ENCODE results near the gene TM4SF20.
"Not testable (repeated sequence)": the region's sequence is repeated elsewhere in the genome, so short reads cannot be mapped to it uniquely, and the experiment has no call there.

Gene TM4SF20

GRCh38 chr2:227365833-227366232 is 13.3 kb downstream of the TM4SF20 start:
- TF ChIP-seq EZH2phosphoT487 (IDR thresholded peaks at IDR 0.05; ENCODE audit: borderline replicate concordance) (no peak), CTCF (conservative IDR thresholded peaks at IDR 0.05; ENCODE audit: low read length) (no peak)
- Histone ChIP-seq H3K9me3 (ENCODE audit: insufficient read depth, low read depth, low read length) (no peaks in the 10 kb centered on the region), H3K9me2 (replicated peaks; ENCODE audit: low read depth, low read length) (no peaks in the 10 kb centered on the region), H2AFZ (ENCODE audit: low read length) (no peak overlapping the region), H3F3A (ENCODE audit: low read depth) (no peaks in the 10 kb centered on the region), H4K20me1 (ENCODE audit: insufficient read depth, low read length, poor library complexity, severe bottlenecking) (no peaks in the 10 kb centered on the region), H3K9ac (ENCODE audit: low read depth, low read length, poor library complexity, severe bottlenecking) (no peak overlapping the region), H3K79me2 (ENCODE audit: insufficient read depth, low read length) (no peaks in the 10 kb centered on the region), H3K36me3 (ENCODE audit: insufficient read depth, low read length) (no peaks in the 10 kb centered on the region), H3K4me2 (ENCODE audit: low read depth, low read length, poor library complexity, severe bottlenecking) (no peak overlapping the region), H3K4me1 (ENCODE audit: insufficient read depth, low read length, poor library complexity, severe bottlenecking) (no peaks in the 10 kb centered on the region), H3K27me3 (ENCODE audit: insufficient read depth, low read length, poor library complexity, severe bottlenecking) (no peaks in the 10 kb centered on the region), H3K4me3 (ENCODE audit: low read length, poor library complexity, severe bottlenecking) (no peak overlapping the region)

GRCh38 chr2:227364585-227365263 is 14.4 kb downstream of the TM4SF20 start:
- H3K4me2 ChIP-seq (ENCODE audit: low read depth, low read length, poor library complexity, severe bottlenecking); H3F3A ChIP-seq (ENCODE audit: low read depth); H3K9ac ChIP-seq (ENCODE audit: low read depth, low read length, poor library complexity, severe bottlenecking); H3K9me3 ChIP-seq (ENCODE audit: insufficient read depth, low read depth, low read length); H3K79me2 ChIP-seq (ENCODE audit: insufficient read depth, low read length); H2AFZ ChIP-seq (ENCODE audit: low read length); H3K9me2 ChIP-seq (replicated peaks; ENCODE audit: low read depth, low read length); H3K27me3 ChIP-seq (ENCODE audit: insufficient read depth, low read length, poor library complexity, severe bottlenecking); H3K36me3 ChIP-seq (ENCODE audit: insufficient read depth, low read length); H3K4me1 ChIP-seq (ENCODE audit: insufficient read depth, low read length, poor library complexity, severe bottlenecking); H3K4me3 ChIP-seq (ENCODE audit: low read length, poor library complexity, severe bottlenecking); H4K20me1 ChIP-seq (ENCODE audit: insufficient read depth, low read length, poor library complexity, severe bottlenecking): not testable (repeated sequence)

GRCh38 chr2:227363756-227364155 is 15.3 kb downstream of the TM4SF20 start:
- H3K27me3 ChIP-seq (ENCODE audit: insufficient read depth, low read length, poor library complexity, severe bottlenecking): no peaks in the 10 kb centered on the region
- H3K9me2 ChIP-seq (replicated peaks; ENCODE audit: low read depth, low read length): no peaks in the 10 kb centered on the region
- H4K20me1 ChIP-seq (ENCODE audit: insufficient read depth, low read length, poor library complexity, severe bottlenecking): no peaks in the 10 kb centered on the region
- no peak overlapping the region for H3K4me3 ChIP-seq (ENCODE audit: low read length, poor library complexity, severe bottlenecking)
- no peaks in the 10 kb centered on the region for H3K79me2 ChIP-seq (ENCODE audit: insufficient read depth, low read length)
- no peaks in the 10 kb centered on the region for H3F3A ChIP-seq (ENCODE audit: low read depth)
- H3K9ac ChIP-seq (ENCODE audit: low read depth, low read length, poor library complexity, severe bottlenecking): no peak overlapping the region
- peaks cover 11% of the 10 kb centered on the region; the same call in 1 of the 2 replicates for H3K36me3 ChIP-seq (ENCODE audit: insufficient read depth, low read length)
- H2AFZ ChIP-seq (ENCODE audit: low read length): no peak overlapping the region
- TF ChIP-seq CTCF (conservative IDR thresholded peaks at IDR 0.05; ENCODE audit: low read length) (peak; percentile 65), EZH2phosphoT487 (IDR thresholded peaks at IDR 0.05; ENCODE audit: borderline replicate concordance) (no peak)
- H3K4me2 ChIP-seq (ENCODE audit: low read depth, low read length, poor library complexity, severe bottlenecking): no peak overlapping the region
- H3K4me1 ChIP-seq (ENCODE audit: insufficient read depth, low read length, poor library complexity, severe bottlenecking): peaks cover 4% of the 10 kb centered on the region
- no peaks in the 10 kb centered on the region for H3K9me3 ChIP-seq (ENCODE audit: insufficient read depth, low read depth, low read length)

- Histone ChIP-seq H3K4me1 (ENCODE audit: insufficient read depth, low read length, poor library complexity, severe bottlenecking) (peaks cover 4% of the 10 kb centered on the region), H3K4me2 (ENCODE audit: low read depth, low read length, poor library complexity, severe bottlenecking) (no peak overlapping the region), H3K79me2 (ENCODE audit: insufficient read depth, low read length) (no peaks in the 10 kb centered on the region), H3K27me3 (ENCODE audit: insufficient read depth, low read length, poor library complexity, severe bottlenecking) (no peaks in the 10 kb centered on the region), H3K36me3 (ENCODE audit: insufficient read depth, low read length) (peaks cover 37% of the 10 kb centered on the region), H3F3A (ENCODE audit: low read depth) (no peaks in the 10 kb centered on the region), H2AFZ (ENCODE audit: low read length) (no peak overlapping the region), H3K4me3 (ENCODE audit: low read length, poor library complexity, severe bottlenecking) (no peak overlapping the region), H4K20me1 (ENCODE audit: insufficient read depth, low read length, poor library complexity, severe bottlenecking) (no peaks in the 10 kb centered on the region), H3K9me2 (replicated peaks; ENCODE audit: low read depth, low read length) (no peaks in the 10 kb centered on the region), H3K9ac (ENCODE audit: low read depth, low read length, poor library complexity, severe bottlenecking) (no peak overlapping the region), H3K9me3 (ENCODE audit: insufficient read depth, low read depth, low read length) (no peaks in the 10 kb centered on the region)
- no peak for TF ChIP-seq CTCF (conservative IDR thresholded peaks at IDR 0.05; ENCODE audit: low read length)
- no peak for TF ChIP-seq EZH2phosphoT487 (IDR thresholded peaks at IDR 0.05; ENCODE audit: borderline replicate concordance)
Observed at GRCh38 chr2:227360351-227360750, 18.8 kb downstream of the TM4SF20 start.

Measured in Loucy (cell line).